Effector memory CD8-positive, alpha-beta T cell (primary cell): ENCODE results near the gene DOCK7.
A peak's percentile ranks its signal among the peaks of the same experiment; 100 is the strongest.

Experiments
- ATAC-seq: fragments of 150-1000 bp; cut with Tn5 transposase; replicated peaks from 2 replicates; pipeline ENCODE4 v1.10.0; 2021; ENCODE audit warnings: mild to moderate bottlenecking, moderate library complexity
- DNase-seq, 3 experiments: peaks; one replicate each; pipeline ENCODE4 v3.0.0; 2021
- H3K27ac Mint-ChIP-seq, 2 donors: one replicate each; pipeline ENCODE4 v1.8.0; 2022; ENCODE audit warnings: mild to moderate bottlenecking in 2 of 2, mixed read lengths in 2 of 2, moderate library complexity in 2 of 2
- H3K27me3 Mint-ChIP-seq, 2 donors: one replicate each; pipeline ENCODE4 v1.8.0; 2022; ENCODE audit warnings: mixed read lengths in 2 of 2
- H3K36me3 Mint-ChIP-seq: one replicate; pipeline ENCODE4 v1.8.0; 2022; ENCODE audit warnings: mild to moderate bottlenecking, moderate library complexity, mixed read lengths; ENCODE audit not compliant: insufficient read depth
- H3K4me1 Mint-ChIP-seq, 2 donors: one replicate each; pipeline ENCODE4 v1.8.0; 2022; ENCODE audit warnings: low read depth in 2 of 2, mixed read lengths in 2 of 2
- H3K4me3 Mint-ChIP-seq, 2 donors: one replicate each; pipeline ENCODE4 v1.8.0; 2022; ENCODE audit warnings: mild to moderate bottlenecking in 2 of 2, mixed read lengths in 2 of 2, moderate library complexity in 2 of 2
- H3K9me3 Mint-ChIP-seq, 2 donors: one replicate each; pipeline ENCODE4 v1.8.0; 2022; ENCODE audit warnings: mixed read lengths in 2 of 2

DOCK7 gene

GRCh38 chr1:62434618-62435001 lies 253.6 kb downstream of the DOCK7 start:
- H3K9me3 Mint-ChIP-seq, result peaks cover 2 to 8% of the 10 kb centered on the region in 2 donors
- H3K4me3 Mint-ChIP-seq, result peak overlapping the region; percentile 93 to 99
- no peaks in the 10 kb centered on the region for H3K27me3 Mint-ChIP-seq
- ATAC-seq (no peak), DNase-seq (no peak)
- H3K36me3 Mint-ChIP-seq, result peaks cover 18% of the 10 kb centered on the region
- H3K27ac Mint-ChIP-seq, result no peak overlapping the region
- peaks cover 18 to 19% of the 10 kb centered on the region in 2 donors for H3K4me1 Mint-ChIP-seq

GRCh38 chr1:62433861-62434617 lies 254.1 kb downstream of the DOCK7 start:
- Mint-ChIP-seq H3K4me3 (no peak overlapping the region), H3K9me3 (peaks cover 2 to 8% of the 10 kb centered on the region in 2 donors), H3K27ac (no peak overlapping the region), H3K27me3 (no peaks in the 10 kb centered on the region), H3K36me3 (peaks cover 18% of the 10 kb centered on the region), H3K4me1 (peaks cover 18 to 19% of the 10 kb centered on the region in 2 donors)
- ATAC-seq, result no peak
- no peak for DNase-seq

DNA sequence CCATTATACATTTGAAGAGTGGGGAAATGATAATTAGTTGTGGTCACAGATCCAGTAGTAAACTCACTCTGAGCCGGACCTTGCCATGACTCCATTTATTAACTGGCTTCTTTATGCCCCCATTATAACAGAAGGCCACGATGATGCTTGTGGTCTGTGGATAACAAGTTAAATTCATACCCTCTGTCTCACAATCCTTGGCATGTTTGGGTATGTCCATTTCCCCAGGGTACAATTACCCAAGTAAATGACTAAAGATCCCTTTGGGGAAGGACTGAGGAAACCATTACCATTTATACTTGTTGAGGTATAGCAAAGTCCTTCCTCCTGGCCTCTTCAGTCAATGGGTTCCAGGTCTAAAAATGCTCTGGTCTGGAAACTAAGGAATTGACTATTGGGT lies 258.6 kb downstream of the DOCK7 start:
- Mint-ChIP-seq H3K27ac (no peak overlapping the region), H3K4me3 (no peak overlapping the region), H3K9me3 (no peaks in the 10 kb centered on the region), H3K27me3 (no peaks in the 10 kb centered on the region), H3K4me1 (no peaks in the 10 kb centered on the region), H3K36me3 (peaks cover 2% of the 10 kb centered on the region)
- DNase-seq (no peak), ATAC-seq (no peak)

- Mint-ChIP-seq H3K4me3 (no peak overlapping the region), H3K9me3 (no peaks in the 10 kb centered on the region), H3K27me3 (no peaks in the 10 kb centered on the region), H3K27ac (no peak overlapping the region), H3K36me3 (no peaks in the 10 kb centered on the region), H3K4me1 (no peaks in the 10 kb centered on the region)
- ATAC-seq, result no peak
- DNase-seq, result no peak
Measured at GRCh38 chr1:62428351-62428750, 259.8 kb downstream of the DOCK7 start.

- H3K27me3 Mint-ChIP-seq, result no peaks in the 10 kb centered on the region
- no peak overlapping the region for H3K4me3 Mint-ChIP-seq
- no peak overlapping the region for H3K27ac Mint-ChIP-seq
- DNase-seq (no peak), ATAC-seq (no peak)
- H3K9me3 Mint-ChIP-seq, result no peaks in the 10 kb centered on the region
- H3K36me3 Mint-ChIP-seq, result no peaks in the 10 kb centered on the region
- H3K4me1 Mint-ChIP-seq, result no peaks in the 10 kb centered on the region
Measured at GRCh38 chr1:62426794-62427193, 261.4 kb downstream of the DOCK7 start.

GRCh38 chr1:62426237-62426636 lies 261.9 kb downstream of the DOCK7 start:
- Mint-ChIP-seq H3K27me3 (no peaks in the 10 kb centered on the region), H3K9me3 (no peaks in the 10 kb centered on the region), H3K4me3 (no peak overlapping the region), H3K4me1 (no peaks in the 10 kb centered on the region), H3K36me3 (no peaks in the 10 kb centered on the region), H3K27ac (no peak overlapping the region)
- DNase-seq (no peak), ATAC-seq (no peak)

DNA sequence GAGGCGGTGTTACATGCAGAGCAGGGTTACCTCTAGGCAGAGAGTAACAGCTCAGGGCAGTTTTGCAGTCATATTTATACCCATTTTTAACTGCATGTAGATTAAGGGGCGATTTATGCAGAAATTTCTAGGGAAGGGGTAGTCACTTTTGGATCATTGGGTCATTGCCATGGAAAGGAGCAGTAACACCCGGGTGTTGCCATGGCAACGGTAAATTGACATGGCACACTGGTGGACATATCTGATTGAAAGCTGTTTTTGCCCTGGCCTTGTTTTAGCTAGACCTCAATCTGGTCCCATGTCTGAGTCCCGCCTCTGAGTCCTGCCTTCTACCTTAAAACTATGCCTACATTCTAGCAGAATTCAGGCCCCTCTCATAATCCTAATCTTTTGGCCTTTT lies 263.1 kb downstream of the DOCK7 start:
- DNase-seq, result no peak
- Mint-ChIP-seq H3K4me3 (no peak overlapping the region), H3K27me3 (peaks cover 0 to 5% of the 10 kb centered on the region in 2 donors), H3K4me1 (no peaks in the 10 kb centered on the region), H3K27ac (no peak overlapping the region), H3K9me3 (no peaks in the 10 kb centered on the region), H3K36me3 (no peaks in the 10 kb centered on the region)
- no peak for ATAC-seq

GRCh38 chr1:62424411-62424810 lies 263.8 kb downstream of the DOCK7 start:
- Mint-ChIP-seq H3K4me1 (no peaks in the 10 kb centered on the region), H3K27me3 (peaks cover 0 to 11% of the 10 kb centered on the region in 2 donors), H3K27ac (no peak overlapping the region), H3K9me3 (no peaks in the 10 kb centered on the region), H3K36me3 (no peaks in the 10 kb centered on the region), H3K4me3 (no peak overlapping the region)
- DNase-seq (no peak), ATAC-seq (no peak)

DNA sequence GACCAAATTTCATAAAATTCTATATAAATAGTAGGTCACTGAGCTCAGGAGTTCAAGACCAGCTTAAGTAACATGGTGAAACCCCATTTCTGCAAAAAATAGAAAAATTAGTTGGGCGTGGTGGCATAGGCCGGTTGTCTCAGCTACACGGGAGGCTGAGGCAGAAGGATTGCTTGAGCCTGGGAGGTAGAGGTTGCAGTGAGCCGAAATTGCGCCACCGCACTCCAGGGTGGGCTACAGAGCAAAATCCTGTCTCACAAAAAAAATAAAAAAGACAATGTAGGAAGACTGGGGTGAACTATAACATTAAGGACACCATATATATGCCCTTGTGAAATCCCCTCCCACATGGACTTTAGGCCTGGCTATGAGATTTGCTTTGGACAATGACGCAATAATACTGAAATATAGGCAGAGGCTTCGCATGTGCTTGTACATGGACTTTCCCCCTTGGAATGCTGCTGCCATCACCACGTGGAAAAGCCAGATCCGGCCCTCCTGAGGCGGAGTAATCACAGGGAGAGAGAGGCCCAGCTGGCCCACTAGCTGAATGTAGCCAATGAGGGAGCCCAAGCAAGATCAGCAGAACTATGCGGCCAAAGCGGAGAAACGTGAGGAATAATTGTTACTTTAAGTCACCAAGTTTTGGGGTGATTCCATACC lies 264.5 kb downstream of the DOCK7 start:
- no peak for DNase-seq
- Mint-ChIP-seq H3K9me3 (no peaks in the 10 kb centered on the region), H3K27me3 (peaks cover 0 to 11% of the 10 kb centered on the region in 2 donors), H3K27ac (no peak overlapping the region), H3K36me3 (no peaks in the 10 kb centered on the region), H3K4me1 (no peaks in the 10 kb centered on the region), H3K4me3 (no peak overlapping the region)
- no peak for ATAC-seq

DNA sequence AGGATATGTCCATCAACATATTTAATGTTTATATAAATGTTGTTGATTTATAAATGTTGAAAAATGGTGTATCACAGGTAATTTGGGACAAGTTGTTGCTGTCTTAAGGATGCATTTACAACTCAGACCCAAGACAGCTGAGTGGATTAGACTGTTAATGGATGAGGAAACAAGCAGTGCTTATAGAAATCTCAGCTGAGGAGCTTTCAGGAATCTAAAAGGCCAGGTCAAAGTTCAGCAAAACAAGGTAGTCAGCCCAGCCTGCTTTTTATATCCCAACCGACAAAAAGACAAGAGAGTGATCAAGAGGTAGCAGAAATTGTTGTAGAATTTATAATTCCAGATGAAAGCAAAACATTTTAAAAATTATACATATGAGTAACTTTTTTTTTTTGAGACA lies 268.0 kb downstream of the DOCK7 start:
- H3K4me3 Mint-ChIP-seq, result no peak overlapping the region
- no peaks in the 10 kb centered on the region for H3K9me3 Mint-ChIP-seq
- no peak overlapping the region for H3K27ac Mint-ChIP-seq
- DNase-seq (no peak), ATAC-seq (no peak)
- H3K36me3 Mint-ChIP-seq, result no peaks in the 10 kb centered on the region
- no peaks in the 10 kb centered on the region for H3K4me1 Mint-ChIP-seq
- H3K27me3 Mint-ChIP-seq, result peaks cover 11 to 14% of the 10 kb centered on the region in 2 donors

DNA sequence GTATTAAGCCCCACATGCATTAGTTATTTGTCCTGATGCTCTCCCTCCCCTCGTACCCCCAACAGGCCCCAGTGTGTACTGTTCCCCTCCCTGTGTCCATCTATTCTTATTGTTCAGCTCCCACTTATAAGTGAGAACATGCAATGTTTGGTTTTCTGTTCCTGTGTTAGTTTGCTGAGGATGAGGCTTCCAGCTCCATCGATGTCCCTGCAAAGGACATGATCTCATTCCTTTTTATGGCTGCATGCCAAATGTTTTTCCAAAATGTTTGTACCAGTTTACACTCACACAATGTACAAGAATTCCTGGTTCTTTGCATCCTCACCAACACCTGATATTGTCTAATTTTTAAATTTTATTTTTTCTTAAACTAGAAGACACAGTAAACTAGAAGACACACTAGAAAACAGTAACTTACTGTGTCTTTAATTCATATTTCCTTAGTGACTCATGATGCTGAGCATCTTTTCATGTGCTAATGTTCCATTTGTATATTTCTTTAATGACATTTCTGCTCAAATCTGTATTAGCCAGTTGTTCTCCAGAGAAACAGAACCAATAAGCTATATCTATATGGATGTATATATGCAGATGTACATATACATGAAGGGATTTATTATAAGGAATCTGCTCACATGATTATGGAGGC lies 270.7 kb downstream of the DOCK7 start:
- ATAC-seq (no peak), DNase-seq (no peak)
- no peaks in the 10 kb centered on the region for H3K36me3 Mint-ChIP-seq
- no peak overlapping the region for H3K4me3 Mint-ChIP-seq
- no peaks in the 10 kb centered on the region for H3K4me1 Mint-ChIP-seq
- H3K27me3 Mint-ChIP-seq, result peaks cover 11 to 14% of the 10 kb centered on the region in 2 donors
- no peak overlapping the region for H3K27ac Mint-ChIP-seq
- no peaks in the 10 kb centered on the region for H3K9me3 Mint-ChIP-seq

GRCh38 chr1:62415687-62416086 lies 272.5 kb downstream of the DOCK7 start:
- Mint-ChIP-seq H3K27me3 (peaks cover 21 to 24% of the 10 kb centered on the region in 2 donors), H3K27ac (no peak overlapping the region), H3K36me3 (no peaks in the 10 kb centered on the region), H3K4me1 (no peaks in the 10 kb centered on the region), H3K4me3 (no peak overlapping the region), H3K9me3 (no peaks in the 10 kb centered on the region)
- ATAC-seq (no peak), DNase-seq (no peak)

DNA sequence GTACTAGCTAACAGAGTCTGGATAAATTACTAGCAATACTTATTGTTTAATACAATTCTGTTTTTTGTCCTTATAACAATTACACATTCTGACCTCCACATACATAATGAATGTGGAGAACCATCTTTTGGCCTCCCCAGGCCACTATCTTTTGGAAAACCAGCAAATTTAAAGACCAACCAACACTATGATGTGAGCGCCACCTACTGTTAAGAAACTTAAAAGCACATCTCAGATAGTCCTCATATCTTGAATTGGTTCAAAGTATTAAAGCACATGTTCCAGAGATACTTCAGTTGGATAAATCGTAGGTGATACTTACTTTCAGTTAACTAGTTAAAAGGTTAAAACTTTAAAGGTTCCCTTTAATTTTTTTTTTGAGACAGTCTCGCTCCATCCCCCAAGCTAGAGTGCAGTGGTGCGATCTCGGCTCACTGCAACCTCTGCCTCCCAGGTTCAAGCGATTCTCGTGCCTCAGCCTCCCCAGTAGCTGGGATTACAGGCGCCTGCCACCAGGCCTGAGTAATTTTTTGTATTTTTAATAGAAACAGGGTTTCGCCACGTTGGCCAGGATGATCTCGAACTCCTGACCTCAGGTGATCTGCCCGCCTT lies 280.7 kb downstream of the DOCK7 start:
- H3K36me3 Mint-ChIP-seq, result no peaks in the 10 kb centered on the region
- no peaks in the 10 kb centered on the region for H3K9me3 Mint-ChIP-seq
- H3K4me1 Mint-ChIP-seq, result no peaks in the 10 kb centered on the region
- no peak overlapping the region for H3K27ac Mint-ChIP-seq
- peak; percentile 3 to 14 (median 13) for DNase-seq
- no peak overlapping the region for H3K4me3 Mint-ChIP-seq
- peaks cover 10 to 15% of the 10 kb centered on the region in 2 donors for H3K27me3 Mint-ChIP-seq
- ATAC-seq, result peak; percentile 43
